Measurements from ENCODE around the gene OSGEPL1.
"Not testable (repeated sequence)": the region's sequence is repeated elsewhere in the genome, so short reads cannot be mapped to it uniquely, and the experiment has no call there.

The OSGEPL1 gene

DNA sequence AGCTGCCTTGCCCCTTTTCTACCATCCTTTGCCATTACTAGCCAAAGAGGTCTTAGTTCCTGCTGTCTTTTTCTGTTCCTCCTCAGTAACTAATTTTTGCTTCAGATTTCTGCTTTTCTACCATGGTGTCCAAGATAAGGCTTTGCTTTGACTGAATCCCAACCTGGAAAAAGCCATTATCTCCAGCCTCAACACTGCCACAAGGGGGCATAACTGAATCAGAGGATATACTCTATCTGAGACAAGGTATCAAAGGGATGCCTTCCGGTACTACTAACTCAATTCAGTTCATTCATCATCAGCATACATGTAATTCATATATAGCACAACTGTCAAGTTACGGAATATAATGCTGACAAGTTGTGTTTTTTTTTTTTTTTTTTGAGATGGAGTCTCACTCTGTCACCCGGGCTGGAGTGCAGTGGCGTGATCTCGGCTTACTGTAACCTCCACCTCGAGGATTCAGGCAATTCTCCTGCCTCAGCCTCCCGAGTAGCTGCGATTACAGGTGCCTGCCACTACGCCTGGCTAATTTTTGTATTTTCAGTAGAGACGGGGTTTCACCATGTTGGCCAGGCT is 11.4 kb downstream of the OSGEPL1 start:
- peak; percentile 38 for DNase-seq (ENCODE audit: low spot score)
- TF ChIP-seq, protein P1, sequence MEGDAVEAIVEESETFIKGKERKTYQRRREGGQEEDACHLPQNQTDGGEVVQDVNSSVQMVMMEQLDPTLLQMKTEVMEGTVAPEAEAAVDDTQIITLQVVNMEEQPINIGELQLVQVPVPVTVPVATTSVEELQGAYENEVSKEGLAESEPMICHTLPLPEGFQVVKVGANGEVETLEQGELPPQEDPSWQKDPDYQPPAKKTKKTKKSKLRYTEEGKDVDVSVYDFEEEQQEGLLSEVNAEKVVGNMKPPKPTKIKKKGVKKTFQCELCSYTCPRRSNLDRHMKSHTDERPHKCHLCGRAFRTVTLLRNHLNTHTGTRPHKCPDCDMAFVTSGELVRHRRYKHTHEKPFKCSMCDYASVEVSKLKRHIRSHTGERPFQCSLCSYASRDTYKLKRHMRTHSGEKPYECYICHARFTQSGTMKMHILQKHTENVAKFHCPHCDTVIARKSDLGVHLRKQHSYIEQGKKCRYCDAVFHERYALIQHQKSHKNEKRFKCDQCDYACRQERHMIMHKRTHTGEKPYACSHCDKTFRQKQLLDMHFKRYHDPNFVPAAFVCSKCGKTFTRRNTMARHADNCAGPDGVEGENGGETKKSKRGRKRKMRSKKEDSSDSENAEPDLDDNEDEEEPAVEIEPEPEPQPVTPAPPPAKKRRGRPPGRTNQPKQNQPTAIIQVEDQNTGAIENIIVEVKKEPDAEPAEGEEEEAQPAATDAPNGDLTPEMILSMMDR (IDR thresholded peaks at IDR 0.05; ENCODE audit: borderline replicate concordance, control extremely low read depth, extremely low read depth, insufficient read depth, missing control alignments): peak; percentile 51
- in situ Hi-C loops (cut with MboI; ENCODE audit: low sequenced_read_pairs, unreplicated experiment): no loop called here

GRCh38 chr2:189729430-189729829 is 33.2 kb downstream of the OSGEPL1 start:
- in situ Hi-C loops (cut with MboI; ENCODE audit: low sequenced_read_pairs, unreplicated experiment): no loop called here
- TF ChIP-seq, protein P1 (IDR thresholded peaks at IDR 0.05; ENCODE audit: borderline replicate concordance, control extremely low read depth, extremely low read depth, insufficient read depth, missing control alignments): no peak
- no peak for DNase-seq (ENCODE audit: low spot score)

- TF ChIP-seq, protein P1 (IDR thresholded peaks at IDR 0.05; ENCODE audit: borderline replicate concordance, control extremely low read depth, extremely low read depth, insufficient read depth, missing control alignments): no peak
- in situ Hi-C loops (cut with MboI; ENCODE audit: low sequenced_read_pairs, unreplicated experiment): no loop called here
- no peak for DNase-seq (ENCODE audit: low spot score)
Measured at GRCh38 chr2:189726849-189727248, 35.7 kb downstream of the OSGEPL1 start.

DNA sequence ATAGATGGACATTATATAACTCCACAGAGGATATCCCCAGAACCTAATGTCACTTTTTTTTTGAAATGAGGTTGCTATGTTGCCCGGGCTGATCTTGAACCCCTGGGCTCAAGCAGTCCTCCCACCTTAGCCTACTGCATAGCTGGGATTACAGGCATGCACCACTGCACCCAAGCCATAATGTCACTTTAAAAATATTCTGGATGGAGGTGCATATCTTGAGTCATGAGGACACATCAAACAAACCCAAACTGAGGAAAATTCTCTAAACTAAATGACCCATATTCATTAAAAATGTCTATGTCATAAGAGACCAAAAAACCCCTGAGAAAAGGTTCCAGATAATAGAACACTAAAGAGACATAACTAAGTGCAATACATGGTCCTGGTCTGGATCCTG is 36.3 kb downstream of the OSGEPL1 start:
- TF ChIP-seq, protein P1 (IDR thresholded peaks at IDR 0.05; ENCODE audit: borderline replicate concordance, control extremely low read depth, extremely low read depth, insufficient read depth, missing control alignments): no peak
- in situ Hi-C loops (cut with MboI; ENCODE audit: low sequenced_read_pairs, unreplicated experiment): no loop called here
- DNase-seq (ENCODE audit: low spot score): no peak

GRCh38 chr2:189723192-189723591 is 39.4 kb downstream of the OSGEPL1 start:
- in situ Hi-C loops (cut with MboI; ENCODE audit: low sequenced_read_pairs, unreplicated experiment): no loop called here
- TF ChIP-seq, protein P1 (IDR thresholded peaks at IDR 0.05; ENCODE audit: borderline replicate concordance, control extremely low read depth, extremely low read depth, insufficient read depth, missing control alignments): no peak
- no peak for DNase-seq (ENCODE audit: low spot score)

DNA sequence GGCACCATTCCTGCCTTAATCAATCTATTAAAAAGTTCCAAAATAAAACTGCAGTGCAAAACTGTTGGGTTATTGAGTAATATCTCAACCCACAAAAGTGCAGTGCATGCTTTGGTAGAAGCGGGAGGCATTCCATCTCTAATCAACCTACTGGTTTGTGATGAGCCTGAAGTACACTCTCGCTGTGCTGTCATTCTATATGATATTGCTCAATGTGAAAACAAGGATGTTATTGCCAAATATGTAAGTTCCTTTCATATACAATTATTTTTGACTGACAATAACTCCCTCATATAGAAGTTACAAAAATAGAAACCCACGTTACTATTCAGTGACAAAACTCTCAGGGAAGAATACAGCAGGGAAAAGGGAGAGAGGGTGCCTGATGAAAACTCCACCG is 43.0 kb downstream of the OSGEPL1 start:
- TF ChIP-seq, protein P1 (IDR thresholded peaks at IDR 0.05; ENCODE audit: borderline replicate concordance, control extremely low read depth, extremely low read depth, insufficient read depth, missing control alignments): no peak
- DNase-seq (ENCODE audit: low spot score): no peak
- in situ Hi-C loops (cut with MboI; ENCODE audit: low sequenced_read_pairs, unreplicated experiment): no loop called here

GRCh38 chr2:189717593-189717992 is 45.0 kb downstream of the OSGEPL1 start:
- in situ Hi-C loops (cut with MboI; ENCODE audit: low sequenced_read_pairs, unreplicated experiment); DNase-seq (ENCODE audit: low spot score): not testable (repeated sequence)
